ENCODE results near the gene PILRB.
"Not testable (repeated sequence)": the region's sequence is repeated elsewhere in the genome, so short reads cannot be mapped to it uniquely, and the experiment has no call there.

PILRB gene

GRCh38 chr7:100356416-100357068 lies 1.4 kb upstream of the PILRB start:
- DNase-seq (ENCODE audit: low read depth), result no peak

GRCh38 chr7:100357131-100357561 lies 771 bp upstream of the PILRB start:
- DNase-seq (ENCODE audit: low read depth), result no peak

- DNase-seq (ENCODE audit: low read depth), result no peak
These were observed 918 bp downstream of the PILRB start for GRCh38 chr7:100358857-100359212.

DNA sequence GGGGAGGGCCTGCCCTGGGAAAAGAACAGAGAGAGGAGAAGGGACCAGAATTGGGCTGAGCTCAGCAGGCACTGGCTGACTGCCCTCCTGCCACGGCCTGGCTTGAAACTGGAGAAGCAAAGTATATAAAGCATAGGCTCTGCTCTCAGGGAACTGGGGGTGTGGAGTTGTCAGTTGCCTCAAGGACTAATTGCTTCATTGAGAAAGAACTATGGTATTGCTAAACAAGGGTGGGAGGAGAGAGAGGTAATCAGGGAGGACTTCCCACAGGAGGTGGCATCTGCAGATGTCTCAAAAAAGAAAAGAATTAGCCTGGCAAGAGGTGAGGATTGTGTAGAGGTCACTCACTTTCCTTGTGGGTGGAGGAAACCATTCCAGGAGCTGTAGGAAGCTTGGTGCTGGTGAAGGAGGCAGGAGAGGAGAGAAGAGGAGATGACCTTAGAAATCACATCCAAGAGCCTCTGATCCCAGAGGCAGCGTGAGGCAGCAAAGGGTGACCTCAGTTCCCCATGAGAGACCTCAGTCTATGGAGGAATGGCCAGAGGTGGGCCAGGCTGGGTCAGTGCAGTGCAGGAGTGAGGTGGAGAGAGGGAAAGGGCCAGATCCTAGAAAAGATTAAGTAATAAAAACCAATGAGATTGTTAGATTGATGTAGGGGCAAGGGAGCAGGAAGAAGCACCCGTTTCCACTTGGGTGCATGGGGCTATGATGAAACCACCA lies 2.4 kb downstream of the PILRB start:
- no peak for DNase-seq (ENCODE audit: low read depth)

DNA sequence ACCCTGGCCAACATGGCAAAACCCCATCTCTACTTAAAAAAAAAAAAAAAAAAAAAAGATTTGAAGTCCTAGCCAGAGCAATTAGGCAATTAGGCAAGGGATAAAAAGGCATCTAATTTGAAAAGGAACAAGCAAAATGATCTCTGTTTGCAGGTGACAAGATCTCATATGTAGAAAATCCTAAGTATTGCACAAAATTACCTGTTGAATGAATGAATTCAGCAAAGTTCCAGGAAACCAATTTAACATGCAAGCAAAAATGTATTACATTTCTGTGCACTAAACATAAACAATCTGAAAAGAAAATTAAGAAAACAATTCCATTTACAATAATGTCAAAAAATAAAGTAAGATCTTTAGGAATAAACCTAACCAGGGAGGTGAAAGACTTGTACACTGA lies 5.2 kb downstream of the PILRB start:
- DNase-seq (ENCODE audit: low read depth), result no peak

DNA sequence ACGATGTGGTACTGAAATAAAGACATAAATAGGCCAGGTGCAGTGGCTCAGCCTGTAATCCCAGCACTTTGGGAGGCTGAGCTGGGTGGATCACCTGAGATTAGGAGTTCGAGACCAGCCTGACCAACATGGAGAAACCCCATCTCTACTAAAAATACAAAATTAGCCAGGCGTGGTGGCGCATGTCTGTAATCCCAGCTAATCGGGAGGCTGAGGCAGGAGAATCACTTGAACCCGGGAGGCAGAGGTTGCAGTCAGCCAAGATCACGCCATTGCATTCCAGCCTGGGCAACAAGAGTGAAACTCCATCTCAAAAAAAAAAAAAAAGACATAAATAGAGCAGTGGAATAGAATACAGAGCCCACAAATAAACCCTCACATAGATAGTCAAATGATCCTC lies 5.9 kb downstream of the PILRB start:
- DNase-seq (ENCODE audit: low read depth), result not testable (repeated sequence)

DNA sequence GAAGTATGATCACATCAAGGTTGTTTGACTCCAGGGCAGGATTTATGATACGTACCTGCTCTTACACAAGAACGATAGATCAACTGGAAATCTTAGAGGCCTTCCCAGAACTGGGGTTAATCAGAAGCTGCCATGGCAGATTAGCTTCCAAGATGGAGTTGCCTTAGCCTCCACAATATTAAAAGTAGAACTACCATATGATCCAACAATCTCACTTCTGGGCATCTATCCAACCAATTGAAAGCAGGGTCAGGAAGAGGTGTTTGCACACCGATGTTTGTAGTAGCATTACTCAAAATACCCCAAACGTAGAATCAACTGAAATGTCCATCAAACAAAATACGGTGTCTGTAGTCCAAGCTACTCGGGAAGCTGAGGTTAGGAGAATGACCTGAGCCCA lies 6.6 kb downstream of the PILRB start:
- DNase-seq (ENCODE audit: low read depth), result no peak

DNA sequence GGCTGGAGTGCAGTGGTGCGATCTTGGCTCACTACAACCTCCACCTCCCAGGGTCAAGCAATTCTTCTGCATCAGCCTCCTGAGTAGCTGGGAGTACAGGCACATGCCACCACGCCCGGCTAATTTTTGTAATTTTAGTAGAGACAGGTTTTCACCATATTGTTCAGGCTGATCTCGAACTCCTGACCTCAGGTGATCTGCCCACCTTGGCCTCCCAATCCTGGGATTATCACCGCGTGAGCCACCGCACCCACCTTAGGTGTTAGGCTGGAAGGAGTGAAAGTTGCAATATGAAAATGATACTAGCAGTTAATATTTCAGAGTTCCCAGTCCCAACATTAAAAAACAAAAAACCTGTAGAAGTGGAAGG lies 8.1 kb downstream of the PILRB start:
- DNase-seq (ENCODE audit: low read depth), result not testable (repeated sequence)

DNA sequence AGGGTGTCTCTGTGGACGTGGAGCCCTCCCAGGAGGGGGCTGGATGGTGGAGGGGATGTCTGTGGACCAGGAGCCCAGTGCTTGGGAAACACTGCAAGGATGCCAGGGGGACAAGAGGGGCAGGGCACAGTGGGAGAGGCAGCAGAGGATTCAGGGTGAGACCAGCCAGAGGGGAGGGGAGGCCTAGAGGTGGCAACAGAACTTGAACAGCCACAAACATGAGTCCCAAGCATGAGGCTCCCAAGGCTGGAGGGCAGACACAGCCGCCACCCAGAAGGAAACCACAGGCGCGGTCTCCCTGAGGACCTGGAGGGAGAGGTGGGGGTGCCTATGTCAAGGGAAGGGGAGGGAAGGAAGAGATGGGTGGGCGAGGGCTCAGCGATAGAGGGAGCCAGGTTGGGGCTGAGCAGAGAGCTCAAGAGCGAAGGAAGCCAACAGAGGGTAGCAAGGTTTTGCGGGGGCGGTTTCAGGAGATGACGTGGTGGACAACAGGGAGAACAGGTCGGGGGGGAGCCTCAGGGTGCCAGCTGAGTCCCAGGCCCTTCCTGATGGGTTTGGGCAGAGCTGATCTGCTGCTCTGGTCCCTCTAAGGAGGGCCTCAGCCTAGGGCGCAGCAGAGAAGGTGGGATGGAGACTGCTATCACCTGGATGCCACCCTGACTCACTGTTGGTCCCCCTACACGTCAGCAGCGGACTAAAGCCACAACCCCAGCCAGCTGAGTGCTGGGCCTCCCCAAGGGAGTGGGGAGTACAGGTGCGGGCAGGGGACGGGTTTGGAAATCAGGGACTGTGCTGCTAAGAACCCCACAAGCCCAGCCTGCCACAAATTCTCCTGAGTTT lies 8.7 kb downstream of the PILRB start:
- DNase-seq (ENCODE audit: low read depth), result no peak

GRCh38 chr7:100367251-100367620 lies 9.3 kb downstream of the PILRB start:
- DNase-seq (ENCODE audit: low read depth), result no peak

- no peak for DNase-seq (ENCODE audit: low read depth)
These were observed 10.0 kb downstream of the PILRB start for GRCh38 chr7:100367676-100368613.

- no peak for DNase-seq (ENCODE audit: low read depth)
These were observed 11.2 kb downstream of the PILRB start for GRCh38 chr7:100369105-100369504.

GRCh38 chr7:100370303-100370702 lies 12.4 kb downstream of the PILRB start:
- no peak for DNase-seq (ENCODE audit: low read depth)

DNA sequence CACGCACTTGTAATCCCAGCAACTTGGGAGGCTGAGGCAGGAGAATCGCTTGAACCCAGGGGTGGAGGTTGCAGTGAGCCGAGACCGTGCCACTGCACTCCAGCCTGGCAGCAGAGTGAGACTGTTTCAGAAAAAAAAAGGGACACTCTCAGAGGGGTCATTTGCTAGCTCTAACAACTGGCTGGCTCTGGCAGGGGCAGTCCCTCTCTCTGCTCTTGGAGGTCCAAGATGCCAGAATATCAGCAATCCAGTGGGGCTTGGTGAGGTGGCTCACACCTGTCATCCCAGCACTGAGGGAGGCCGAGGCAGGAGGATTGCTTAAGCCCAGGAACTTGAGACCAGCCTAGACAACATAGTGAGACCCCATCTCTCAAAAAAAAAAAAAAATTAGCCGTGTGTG lies 12.8 kb downstream of the PILRB start:
- DNase-seq (ENCODE audit: low read depth), result no peak

DNA sequence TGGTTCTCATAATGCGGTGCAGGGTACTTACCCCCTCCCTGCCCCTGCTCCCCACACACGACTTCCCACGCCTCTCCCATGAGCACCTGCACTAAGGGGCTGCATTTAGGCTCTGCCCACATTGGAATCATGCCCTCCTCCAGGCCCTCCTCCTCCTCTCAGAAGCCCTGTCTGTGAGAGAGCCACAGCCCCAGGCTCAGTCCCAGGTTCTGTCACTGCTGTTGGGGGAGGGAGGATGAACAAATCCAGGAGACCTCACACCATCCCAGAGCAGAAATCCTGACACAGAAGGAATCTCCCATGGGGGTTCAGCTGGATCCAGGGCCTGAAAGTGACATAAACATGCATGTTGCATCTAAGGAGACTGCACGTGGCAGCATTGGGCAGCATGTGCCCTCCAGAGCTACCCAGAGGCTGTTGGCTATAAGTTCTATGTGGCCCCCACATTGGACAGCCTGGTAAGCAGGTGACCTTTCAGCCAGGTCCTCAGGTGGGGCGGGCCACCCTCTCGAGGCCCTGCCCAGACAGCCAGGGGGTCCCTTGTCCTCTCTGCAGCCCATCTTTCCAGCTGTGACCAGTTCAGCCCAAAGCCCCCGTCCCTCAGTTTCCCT lies 13.7 kb downstream of the PILRB start:
- DNase-seq (ENCODE audit: low read depth), result no peak

GRCh38 chr7:100372256-100372655 lies 14.3 kb downstream of the PILRB start:
- DNase-seq (ENCODE audit: low read depth), result no peak

- DNase-seq (ENCODE audit: low read depth), result no peak
These were observed 14.8 kb downstream of the PILRB start for GRCh38 chr7:100372694-100373093.

DNA sequence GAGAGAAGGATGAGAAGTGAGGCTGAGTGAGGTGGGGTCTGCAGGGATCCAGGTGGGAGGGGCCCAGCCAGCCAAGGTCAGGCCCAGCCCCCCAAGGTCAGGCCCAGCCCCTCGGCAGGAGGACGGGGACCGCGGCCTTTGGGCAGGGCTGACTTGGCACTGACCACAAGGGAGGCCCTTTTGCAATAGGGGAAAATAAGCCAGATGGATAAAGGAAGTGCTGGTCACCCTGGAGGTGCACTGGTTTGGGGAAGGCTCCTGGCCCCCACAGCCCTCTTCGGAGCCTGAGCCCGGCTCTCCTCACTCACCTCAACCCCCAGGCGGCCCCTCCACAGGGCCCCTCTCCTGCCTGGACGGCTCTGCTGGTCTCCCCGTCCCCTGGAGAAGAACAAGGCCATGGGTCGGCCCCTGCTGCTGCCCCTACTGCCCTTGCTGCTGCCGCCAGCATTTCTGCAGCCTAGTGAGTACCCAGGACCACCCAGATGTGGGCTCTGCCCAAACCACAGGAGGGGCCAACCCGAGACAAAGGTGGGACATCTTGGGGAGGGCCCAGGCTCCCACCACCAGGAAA lies 15.4 kb downstream of the PILRB start, which contains the start of gene PILRA:
PILRA (plus strand) TSS at position 227 of the 571 bp plus-strand sequence; CDS start at position 397, 170 bp downstream.
- no peak for DNase-seq (ENCODE audit: low read depth)

GRCh38 chr7:100373870-100374598 lies 16.1 kb downstream of the PILRB start:
- not testable (repeated sequence) for DNase-seq (ENCODE audit: low read depth)

DNA sequence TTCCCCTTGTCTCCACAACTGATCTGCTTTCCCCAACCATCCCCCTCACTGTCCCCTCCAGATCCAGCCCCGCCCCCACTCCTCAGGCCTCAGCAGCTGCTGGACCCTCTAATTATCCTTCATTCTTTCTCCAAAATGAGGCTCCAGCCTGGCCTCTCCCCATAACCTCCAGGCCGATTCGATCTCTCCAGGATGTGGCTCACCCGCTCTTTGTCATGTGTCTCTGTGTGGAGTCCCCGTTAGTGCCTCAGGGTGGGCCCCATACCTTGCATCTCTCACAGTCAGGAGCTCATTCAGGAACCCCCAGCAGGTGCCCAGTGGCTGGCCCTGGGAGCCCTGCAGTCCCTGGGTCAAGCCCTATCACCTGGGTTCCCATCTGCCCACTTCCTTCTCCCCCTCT lies 16.7 kb downstream of the PILRB start:
- DNase-seq (ENCODE audit: low read depth), result no peak

Measured in T-helper 22 cell (primary cell).